ENCODE measurements around the gene ACOX3.

- no peak for TF ChIP-seq POLR2A (IDR thresholded peaks at IDR 0.05; ENCODE audit: low read length)
- TF ChIP-seq GATA1 (IDR thresholded peaks at IDR 0.05; ENCODE audit: low read depth, low read length) = no peak
Observed at GRCh38 chr4:8431553-8431952, 9.0 kb downstream of the ACOX3 start.

All from erythroblast (primary cell).